OCI-M2 (cell line): Measurements from ENCODE around the gene RRAS2.
"Not testable (repeated sequence)": the region's sequence is repeated elsewhere in the genome, so short reads cannot be mapped to it uniquely, and the experiment has no call there.

Experiments
- DNase-seq: peaks from one replicate; lab custom pipeline; 2025; ENCODE audit not compliant: unreplicated experiment; lab: John Stamatoyannopoulos, UW

The RRAS2 gene

DNA sequence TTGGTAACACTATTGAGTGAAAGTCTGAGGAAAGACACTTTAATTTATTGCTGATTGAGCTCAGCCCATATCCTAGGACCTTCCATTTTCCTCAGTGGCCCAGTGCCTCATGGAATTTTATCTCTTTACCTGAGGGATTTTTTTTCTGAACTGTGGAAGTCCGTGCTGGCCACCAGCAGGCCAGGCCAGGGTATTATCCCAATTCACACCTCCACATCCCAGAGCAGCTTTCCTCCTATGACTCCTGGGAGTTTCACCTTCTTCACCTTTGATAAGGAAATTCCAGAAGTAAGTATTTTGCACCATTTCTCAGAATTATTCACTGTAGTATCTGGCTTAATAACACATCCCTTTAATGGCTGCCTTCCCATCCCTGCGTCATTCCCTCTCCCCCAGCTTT, 13.0 kb upstream of the RRAS2 start:
- no peak for DNase-seq

DNA sequence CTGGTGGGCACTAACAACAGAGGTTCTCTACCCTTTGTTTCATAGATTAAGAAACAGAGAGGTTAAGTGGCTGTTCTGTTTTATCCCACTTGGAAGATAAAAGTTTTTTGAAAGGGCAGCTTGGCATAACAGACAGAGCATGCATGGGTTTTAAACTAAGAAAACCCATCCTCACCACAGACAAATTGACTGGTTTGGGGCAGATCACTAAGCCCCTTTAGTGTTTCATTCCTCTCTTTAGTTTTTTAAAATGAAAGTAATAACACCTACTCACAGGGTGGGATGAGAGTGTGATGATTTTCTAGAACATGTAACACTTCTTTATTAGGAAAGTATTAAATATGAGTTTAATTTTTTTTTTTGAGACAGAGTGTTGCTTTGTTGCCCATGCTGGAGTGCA, 12.3 kb upstream of the RRAS2 start:
- no peak for DNase-seq

DNA sequence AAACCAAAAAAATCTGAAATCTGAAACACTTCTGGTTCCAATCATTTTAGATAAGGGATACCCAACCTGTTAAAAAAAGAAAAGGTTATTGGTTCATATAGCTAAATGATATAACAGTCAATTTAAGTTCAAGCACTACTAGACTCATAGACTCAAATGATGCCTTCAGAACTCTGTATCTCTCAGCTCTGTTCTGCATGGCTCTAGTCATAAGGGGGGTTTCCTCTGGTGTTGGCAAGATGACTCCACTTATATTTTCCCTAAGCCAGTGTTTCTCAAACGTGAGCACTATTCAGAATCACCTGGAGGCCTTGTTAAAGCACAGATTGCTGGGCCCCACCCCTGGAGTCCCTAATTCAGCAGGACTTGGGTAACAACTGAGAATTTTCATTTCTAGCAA, 11.5 kb upstream of the RRAS2 start:
- no peak for DNase-seq

DNA sequence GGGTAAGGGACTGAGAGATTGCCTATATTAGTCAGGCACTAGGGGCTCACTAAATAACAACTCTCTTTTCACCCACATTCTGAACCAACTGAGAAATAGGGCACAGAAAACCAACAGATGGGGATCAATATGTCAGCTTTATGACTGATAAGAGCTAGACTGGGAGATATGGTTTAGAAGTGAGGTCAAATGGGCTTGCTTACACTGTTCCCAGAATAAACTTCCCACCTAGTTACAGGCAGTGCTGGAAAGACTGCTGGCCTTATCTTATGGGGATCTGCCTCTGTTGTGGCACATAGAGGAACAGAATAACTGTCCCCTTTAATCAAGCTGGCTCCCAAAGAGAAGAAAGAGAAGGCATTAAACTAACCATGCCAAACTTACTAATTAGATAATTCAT, 10.6 kb upstream of the RRAS2 start:
- DNase-seq, result no peak

DNA sequence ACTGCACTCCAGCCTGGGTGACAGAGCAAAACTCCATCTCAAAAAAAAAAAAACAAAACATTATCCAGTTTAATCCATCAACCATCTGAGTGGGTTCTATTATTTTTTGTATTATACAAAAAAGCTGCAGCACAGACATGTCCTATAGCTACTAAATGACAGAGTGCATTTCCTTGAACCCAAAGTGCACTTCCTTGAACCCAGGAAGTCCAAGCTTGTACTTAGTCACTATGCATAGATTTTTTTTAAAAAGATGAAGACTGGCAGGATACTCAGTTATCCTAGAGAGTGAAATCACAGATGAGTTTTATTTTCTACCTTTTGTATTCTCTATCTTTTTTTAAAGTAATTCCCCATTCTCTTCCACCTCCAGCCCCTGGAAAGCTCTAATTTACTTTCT, 8.0 kb upstream of the RRAS2 start:
- no peak for DNase-seq

DNA sequence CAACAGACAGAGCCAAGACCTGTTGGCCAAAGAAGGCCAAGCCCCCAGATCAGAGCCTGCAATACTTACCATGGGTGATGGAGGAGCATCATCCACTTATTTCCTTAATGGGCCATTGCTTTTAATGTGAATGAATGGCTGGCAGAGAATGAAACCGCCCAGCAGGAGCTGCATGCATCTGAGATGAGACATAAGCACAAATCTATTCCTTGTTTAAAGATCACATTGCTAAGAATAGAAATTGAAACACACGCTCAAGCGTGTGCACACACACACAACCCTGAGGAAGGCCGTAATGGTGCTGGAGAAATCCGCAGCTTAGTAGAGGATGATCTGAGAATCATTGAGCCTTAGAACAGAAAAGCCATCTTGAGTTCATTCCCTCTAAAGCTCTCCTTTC, 5.3 kb upstream of the RRAS2 start:
- DNase-seq, result no peak

DNA sequence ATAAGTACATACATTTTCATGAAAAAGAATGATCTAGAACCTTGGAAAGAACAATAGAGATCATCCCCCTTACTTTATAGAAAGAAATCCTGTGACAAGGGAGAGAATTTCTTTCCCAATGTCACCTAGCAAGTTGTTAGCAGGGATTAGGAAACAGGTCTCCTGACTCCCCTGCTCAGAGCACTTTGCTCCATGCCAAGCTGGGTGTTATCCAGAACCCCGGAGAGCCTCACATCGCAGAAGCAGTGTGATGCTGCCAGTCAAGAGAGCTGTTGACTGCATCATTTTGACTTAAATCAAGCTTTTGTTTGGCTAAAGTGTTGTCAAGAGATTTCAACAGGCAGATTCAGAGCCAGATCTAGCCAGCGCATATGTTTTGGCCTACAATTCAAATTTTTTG, 3.6 kb upstream of the RRAS2 start:
- no peak for DNase-seq

DNA sequence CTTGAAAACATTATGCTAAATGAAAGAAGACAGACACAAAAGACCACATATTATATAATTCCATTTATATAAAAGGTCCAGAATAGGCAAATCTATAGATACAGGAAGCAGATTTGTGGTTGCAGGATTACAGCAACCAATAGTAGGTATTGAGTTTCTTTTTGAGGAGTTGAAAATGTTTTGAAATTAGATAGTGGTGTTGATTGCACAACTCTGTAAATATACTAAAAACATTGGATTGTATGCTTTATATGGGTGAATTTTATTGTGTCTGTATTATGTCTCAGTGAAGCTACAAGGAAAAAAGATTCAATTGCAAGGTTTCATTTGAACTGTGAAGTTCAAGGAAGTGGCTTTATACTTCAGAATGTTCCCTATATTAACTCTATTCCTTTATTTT, 3.0 kb upstream of the RRAS2 start:
- no peak for DNase-seq

DNA sequence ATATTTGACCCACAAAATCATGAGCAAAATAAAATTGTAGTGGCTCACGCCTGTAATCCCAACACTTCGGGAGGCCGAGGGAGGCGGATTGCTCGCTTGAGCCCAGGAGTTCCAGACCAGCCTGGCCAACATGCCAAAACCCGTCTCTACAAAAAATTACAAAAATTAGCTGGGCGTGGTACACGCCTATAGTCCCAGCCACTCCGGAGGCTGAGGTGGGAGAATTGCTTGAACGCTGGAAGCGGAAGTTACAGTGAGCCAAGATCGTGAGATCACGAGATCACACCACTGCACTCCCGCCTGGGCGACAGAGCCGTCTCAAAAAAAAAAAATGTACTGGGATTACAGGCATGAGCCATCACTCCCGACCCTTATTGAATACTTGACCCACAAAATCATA, 2.0 kb upstream of the RRAS2 start:
- no peak for DNase-seq

DNA sequence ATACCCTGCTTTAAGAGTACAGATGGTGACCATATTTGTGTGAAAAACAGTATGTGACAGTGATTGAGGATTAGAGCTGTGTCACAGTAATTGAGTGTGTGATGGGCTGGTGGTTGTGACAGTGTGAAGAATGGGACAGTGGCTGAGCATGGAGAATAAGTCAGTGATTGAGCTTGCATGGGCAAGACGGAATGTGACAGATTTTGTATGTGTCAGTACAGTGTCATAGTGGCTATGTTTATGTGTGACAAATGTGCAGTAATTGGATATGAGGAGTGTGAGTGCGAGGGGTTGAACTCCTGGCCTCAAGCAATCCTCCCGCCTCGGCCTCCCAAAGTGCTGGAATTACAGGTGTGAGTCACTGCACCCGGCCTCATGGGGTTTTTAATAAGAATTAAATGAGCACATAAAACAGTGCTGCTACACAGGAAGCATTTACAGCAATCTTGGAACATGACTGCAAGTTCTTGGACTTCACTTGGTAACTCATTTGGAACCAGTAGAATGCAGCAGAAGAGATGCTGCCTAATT, 583 bp upstream of the RRAS2 start:
- DNase-seq, result no peak

DNA sequence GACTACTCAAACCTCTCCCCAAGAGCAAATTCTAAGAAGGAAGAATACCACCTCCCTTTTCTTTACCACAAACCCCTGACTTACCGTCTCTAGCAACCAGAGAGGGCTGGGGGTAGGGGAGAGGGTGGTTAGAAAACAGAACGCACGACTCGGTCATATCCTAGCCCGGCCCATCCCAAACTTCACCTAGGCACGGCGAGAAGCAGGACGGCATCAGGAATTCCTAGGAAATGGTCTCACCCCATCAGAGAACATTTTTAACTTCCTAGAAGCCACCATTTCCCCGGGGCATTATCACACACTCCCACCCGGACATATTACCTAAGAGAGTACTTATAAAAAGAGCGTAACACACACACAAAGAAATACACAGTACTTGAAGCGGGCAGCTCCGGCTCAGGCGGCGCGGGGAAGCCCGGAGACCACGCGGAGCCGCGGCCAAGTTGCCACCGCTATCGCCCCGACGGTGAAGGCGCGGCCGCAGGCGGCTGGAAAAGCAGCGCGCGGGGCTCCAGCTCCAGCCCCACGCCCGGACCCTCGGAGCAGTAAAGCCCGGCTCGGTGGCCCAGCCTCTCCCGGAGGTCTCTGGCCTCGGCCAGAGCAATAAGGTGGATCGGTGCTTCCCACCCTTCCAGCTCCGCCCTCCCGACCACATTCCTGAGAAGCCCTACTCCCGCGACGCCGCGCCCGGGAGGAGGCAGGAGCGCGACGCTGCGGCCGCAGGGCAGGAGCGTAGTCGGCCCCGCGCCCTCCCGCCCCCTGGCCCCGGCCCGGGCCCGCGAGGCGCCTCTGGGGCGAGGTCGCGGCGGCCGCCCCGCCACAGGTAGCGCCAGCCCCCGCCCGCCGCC, 878 bp downstream of the RRAS2 start:
- DNase-seq, result no peak

DNA sequence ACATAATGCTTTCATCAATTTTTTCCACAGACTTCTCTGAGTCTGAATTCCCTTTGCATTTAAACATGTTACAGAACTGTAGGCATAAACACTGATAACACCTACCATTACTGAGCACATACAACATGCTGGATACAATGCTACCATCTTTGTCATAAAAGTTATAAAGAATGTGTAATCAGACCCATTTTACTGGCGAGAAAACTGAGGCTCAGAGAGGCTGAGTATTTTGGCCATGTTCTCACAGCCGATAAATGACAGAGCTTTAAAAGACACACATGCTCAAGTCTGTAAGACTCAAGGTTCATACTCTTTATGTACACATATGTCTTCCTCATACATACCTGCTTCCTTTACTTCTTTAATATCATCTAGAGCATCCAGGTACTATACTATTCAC, 2.6 kb downstream of the RRAS2 start:
- DNase-seq, result no peak

DNA sequence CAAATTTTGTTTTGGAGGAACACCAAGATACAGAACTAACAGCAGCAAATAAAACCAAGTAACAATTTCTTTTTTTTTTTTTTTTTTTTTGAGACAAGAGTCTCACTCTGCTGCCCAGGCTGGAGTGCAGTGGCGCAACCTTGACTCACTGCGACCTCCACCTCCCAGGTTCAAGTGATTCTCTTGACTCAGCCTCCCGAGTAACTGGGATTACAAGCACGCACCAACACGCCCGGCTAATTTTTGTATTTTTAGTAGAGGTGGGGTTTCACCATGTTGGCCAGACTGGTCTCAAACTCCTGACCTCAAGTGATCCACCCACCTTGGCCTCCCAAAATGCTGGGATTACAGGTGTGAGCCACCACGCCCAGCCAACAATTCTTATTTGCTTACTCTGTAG, 4.4 kb downstream of the RRAS2 start:
- not testable (repeated sequence) for DNase-seq

DNA sequence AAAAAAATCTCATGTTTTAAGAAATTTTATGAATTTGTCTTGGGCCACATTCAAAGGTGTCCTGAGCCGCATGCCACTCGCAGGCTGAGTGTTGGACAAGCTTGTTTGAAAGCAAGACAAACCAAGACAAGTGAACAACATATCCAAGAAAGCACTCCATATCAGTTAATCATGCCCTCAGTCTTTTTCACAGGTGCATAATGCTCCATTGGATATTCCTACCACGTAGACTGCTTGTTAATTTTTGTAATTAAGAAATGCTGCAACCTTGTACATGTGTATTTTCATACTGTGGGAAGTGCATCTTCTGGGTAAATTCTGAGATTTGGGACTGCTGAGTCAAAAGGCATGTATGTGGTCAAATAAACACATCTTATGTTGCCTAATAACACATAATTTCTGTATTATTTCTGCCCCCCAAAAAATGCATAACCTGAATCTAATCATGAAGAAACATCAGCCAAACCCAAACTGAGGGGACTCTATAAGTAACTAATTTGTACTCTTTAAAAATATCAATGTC, 8.2 kb downstream of the RRAS2 start:
- no peak for DNase-seq

DNA sequence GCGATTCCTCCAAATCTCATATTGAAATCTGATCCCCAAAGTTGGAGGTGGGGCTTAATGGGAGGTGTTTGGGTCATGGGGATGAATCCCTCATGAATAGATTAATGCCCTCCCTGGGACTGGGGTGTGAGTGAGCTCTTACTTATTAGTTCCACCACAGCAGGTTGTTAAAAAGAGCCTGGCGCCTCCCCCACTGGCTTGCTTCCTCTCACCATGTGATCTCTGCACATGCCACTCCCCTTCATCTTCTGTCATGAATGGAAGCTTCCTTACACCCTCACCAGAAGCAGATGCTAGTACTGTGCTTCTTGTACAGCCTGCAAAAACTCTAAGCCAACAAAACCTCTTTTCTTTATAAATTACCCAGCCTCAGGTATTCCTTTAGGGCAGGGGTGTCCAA, 8.8 kb downstream of the RRAS2 start:
- DNase-seq, result no peak

DNA sequence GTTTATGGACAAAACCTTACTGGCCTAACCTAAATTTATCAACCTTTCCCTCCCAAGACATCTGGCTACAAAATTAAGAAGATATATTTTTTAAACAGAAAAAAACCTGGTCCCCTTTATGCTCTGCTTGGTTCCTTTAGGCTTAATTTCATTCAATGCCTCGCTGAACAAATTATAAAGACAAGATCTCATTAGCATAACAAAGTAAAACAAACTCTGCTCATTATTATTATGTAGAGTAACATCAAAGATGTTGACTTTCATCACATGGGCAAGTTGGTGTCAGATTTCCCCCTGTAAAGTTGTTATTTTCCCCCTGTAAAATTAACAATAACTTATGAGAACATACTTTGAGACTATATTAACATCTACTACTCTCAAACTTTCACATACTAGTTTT, 11.0 kb downstream of the RRAS2 start:
- DNase-seq, result no peak

DNA sequence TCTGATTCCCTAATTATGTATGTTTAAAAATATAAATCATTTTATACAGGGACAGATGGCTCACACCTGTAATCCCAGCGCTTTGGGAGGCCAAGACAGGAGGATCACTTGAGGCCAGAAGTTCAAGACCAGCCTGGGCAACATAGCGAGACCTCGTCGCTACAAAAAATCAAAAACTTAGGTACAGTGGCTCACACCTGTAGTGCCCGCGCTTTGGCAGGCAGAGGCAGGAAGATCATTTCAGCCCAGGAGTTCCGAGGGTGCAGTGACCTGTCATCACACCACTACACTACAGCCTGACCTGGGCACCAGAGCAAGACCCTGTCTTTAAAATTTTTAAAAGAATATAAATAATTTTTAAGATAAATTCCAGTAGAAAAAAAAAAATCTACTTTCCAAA, 11.5 kb downstream of the RRAS2 start:
- DNase-seq, result no peak

DNA sequence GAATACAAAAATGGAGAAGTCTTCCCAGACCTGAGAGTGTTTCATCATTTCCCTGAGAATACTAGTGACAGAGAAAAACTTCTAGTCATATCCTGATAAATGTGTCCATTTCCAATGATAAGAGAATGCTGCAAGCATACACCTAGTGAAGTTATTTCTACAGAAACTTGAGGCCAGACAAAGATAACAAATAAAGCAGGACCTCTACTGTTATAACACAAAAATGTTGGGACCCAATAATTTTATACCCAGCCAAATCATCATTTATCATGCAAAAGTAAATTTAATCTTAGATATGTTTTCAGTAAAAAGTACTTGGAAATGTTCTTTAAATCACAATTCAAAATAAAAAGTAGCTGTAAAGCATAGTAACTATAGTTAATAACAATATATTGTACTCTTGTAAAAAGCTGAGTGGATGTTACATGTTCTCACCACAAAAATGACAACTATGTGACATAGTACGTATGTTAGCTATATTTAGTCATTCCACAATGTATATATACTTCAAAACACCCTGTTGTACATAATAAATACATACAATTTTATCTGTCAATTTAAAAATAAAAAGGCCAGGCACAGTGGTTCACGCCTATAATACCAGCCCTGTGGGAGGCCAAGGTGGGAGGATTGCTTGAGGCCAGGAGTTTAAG, 12.6 kb downstream of the RRAS2 start:
- DNase-seq, result no peak

DNA sequence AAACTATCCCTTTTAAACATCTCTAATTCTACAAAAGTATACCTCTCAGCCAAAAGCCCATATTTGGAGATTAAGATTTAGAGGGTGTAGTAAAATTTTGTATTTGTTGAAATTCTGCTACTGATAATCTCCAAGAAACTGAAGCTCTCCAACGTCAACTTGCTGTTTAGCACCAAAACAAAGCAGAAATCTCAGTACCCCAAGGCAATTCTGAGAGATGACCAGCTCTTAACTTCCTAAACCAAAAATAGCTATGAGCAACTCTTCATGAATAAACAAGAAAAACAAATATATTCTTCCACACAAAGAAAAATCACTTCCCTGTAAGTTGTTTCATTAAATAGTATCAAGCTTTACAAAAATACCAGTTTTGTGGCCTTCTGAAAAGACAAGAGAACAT, 13.3 kb downstream of the RRAS2 start:
- DNase-seq, result no peak

DNA sequence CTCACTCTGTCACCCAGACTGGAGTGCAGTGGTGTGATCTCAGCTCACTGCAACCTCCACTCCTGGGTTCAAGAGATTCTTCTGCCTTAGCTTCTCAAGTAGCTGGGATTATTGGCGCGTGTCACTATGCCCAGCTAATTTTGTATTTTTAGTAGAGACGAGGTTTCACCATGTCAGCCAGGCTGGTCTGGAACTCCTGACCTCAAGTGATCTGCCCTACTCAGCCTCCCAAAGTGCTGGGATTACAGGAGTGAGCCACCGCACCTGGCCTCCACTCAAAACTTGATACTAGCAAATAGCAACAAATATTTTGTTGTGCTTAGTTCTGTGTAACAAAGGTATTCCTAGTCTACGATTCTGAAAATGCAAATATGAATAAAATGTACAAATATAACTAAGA, 14.0 kb downstream of the RRAS2 start:
- DNase-seq, result not testable (repeated sequence)

DNA sequence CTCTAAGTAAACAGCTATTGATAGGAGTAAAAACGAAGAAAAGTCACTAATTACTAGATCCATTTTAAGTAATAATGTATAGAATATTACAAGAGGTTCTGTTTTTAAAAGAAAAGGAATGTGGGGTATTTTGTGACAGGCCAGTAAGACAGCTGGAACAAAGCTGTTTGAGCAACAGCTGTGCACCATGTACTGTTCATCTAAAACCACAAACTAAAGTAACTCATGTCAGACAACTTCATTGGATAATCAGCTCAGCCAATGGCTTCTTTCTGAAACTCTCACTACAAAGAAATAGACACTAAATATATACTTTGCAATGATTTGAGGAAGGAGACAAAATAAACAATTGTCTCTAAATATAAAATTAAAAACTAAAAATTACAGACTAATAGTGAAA, 16.1 kb downstream of the RRAS2 start:
- no peak for DNase-seq

DNA sequence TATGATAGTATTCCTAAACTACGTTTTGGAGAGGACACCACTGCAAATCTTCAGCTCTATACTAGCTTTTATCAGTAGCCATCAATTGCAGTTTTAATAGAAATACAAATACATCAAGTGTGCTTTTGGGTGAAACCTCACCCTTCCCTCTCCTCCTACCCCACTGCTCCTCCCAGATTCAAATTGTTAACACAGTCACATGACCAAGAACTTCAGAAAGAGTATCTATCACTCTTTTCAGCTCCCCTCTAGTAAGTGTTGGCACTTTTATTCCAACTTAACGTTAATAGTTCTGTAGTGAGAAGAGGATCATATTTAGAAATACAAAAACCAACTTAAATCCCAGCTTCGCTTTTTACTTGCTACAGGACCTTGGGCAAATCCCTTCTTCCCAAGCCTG, 17.0 kb downstream of the RRAS2 start:
- no peak for DNase-seq
